ENCODE results near the gene BACH2. TPM values are rescaled to one million over a fixed set of nuclear protein-coding genes. Genes with fewer than 3 reads are reported as not detected.
A peak's percentile ranks its signal among the peaks of the same experiment; 100 is the strongest.

The BACH2 gene
- total RNA-seq, result 1 to 10 TPM; 5.2 to 5.7 TPM

DNA sequence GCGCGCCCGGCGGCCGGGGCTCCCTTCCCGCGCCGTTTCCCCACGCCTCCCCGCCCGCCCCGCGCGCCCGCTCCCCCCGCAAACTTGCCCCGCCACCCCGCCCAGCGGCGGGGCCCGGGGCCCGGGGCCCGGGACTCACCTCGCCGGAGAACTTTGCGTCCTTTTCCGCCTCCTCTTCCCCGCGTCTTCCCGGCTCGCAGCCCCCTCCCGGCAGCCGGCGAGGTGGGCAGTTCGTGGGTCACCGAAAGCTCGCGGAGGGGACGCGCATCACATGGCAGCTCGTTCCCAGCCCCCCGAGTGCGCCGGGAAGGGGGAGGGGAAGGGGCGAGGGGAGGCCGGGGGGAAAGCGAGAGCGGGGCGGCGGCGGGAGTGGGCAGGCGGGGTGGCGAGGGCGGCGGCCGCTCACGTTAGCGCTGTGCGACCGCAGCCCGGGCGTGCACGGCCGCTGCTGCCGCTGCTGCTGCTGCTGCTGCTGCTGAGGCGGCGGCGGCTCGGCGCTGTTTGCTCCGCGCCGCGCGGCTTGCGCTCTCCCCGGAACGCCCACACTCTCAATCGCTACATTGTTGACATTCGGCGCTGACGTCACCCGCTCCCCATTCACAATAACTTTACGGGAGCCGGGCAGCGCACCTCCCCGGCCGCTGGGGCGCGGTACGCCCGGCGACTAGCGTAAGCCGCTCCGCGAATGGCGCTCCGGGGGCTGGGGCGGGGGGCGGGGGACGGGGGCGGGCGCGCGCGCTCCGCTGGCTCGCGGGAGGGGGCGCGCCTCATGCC is at the start of gene BACH2:
Gene BACH2 (minus strand): TSS at position 503 of the 774 bp plus-strand sequence. CDS start 287,999 bp downstream, outside the sequence.
- peak; percentile 73 for TF ChIP-seq POLR2A (IDR thresholded peaks at IDR 0.05)
- TF ChIP-seq POLR2AphosphoS5 (IDR thresholded peaks at IDR 0.05), result peak; percentile 81
- TF ChIP-seq, protein P1, sequence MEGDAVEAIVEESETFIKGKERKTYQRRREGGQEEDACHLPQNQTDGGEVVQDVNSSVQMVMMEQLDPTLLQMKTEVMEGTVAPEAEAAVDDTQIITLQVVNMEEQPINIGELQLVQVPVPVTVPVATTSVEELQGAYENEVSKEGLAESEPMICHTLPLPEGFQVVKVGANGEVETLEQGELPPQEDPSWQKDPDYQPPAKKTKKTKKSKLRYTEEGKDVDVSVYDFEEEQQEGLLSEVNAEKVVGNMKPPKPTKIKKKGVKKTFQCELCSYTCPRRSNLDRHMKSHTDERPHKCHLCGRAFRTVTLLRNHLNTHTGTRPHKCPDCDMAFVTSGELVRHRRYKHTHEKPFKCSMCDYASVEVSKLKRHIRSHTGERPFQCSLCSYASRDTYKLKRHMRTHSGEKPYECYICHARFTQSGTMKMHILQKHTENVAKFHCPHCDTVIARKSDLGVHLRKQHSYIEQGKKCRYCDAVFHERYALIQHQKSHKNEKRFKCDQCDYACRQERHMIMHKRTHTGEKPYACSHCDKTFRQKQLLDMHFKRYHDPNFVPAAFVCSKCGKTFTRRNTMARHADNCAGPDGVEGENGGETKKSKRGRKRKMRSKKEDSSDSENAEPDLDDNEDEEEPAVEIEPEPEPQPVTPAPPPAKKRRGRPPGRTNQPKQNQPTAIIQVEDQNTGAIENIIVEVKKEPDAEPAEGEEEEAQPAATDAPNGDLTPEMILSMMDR (IDR thresholded peaks at IDR 0.05), result peak in 3 of 4 experiments; percentile 6 to 54 (median 23)
- H3K9me3 ChIP-seq, result no peaks in the 10 kb centered on the region
- H3K4me3 ChIP-seq, result peak within 1 kb of the TSS; percentile 77 to 89
- no peaks in the 10 kb centered on the region for H3K4me1 ChIP-seq (replicated peaks)
- no peaks in the 10 kb centered on the region for H3K36me3 ChIP-seq
- under 1% methylated on average over 64 of the region's 112 CpGs for WGBS
- H3K27ac ChIP-seq, result peak within 1 kb of the TSS; percentile 88 to 92
- intact Hi-C loops (cut with DNase I), result loop anchor here (2.0 to 10.0 kb wide), 7 partner anchors 71 to 352 kb away; no protein-coding TSS in a partner anchor
- no peaks in the 10 kb centered on the region for H3K27me3 ChIP-seq (replicated peaks; ENCODE audit: insufficient read depth)
- DNase-seq (ENCODE audit: low spot score), result peak; percentile 95

DNA sequence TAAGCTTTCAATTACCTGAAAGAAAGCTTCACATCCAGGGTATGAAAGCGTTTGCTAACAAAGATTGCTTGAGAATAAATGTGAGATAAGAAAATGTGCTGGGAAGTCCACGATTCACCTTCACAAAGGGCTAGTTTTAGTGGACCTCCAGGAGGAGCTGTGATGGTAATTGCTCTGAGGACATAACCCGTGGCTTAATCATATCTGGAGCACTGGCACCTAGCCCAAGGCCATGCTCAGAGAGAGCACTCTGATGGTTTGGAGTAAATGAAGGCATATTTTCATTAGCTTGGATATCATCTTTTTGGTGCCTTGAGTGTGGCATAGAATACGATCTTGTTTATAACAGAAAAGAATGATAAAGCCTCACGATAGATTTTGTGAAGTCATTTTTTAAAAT is 46.9 kb upstream of the BACH2 start:
- H3K27me3 ChIP-seq (replicated peaks; ENCODE audit: insufficient read depth), result no peaks in the 10 kb centered on the region
- no peak overlapping the region for H3K4me3 ChIP-seq
- TF ChIP-seq POLR2A (IDR thresholded peaks at IDR 0.05) (no peak), POLR2AphosphoS5 (IDR thresholded peaks at IDR 0.05) (no peak)
- TF ChIP-seq, protein P1 (IDR thresholded peaks at IDR 0.05), result no peak
- no peaks in the 10 kb centered on the region for H3K4me1 ChIP-seq (replicated peaks)
- no peaks in the 10 kb centered on the region for H3K36me3 ChIP-seq
- DNase-seq (ENCODE audit: low spot score), result no peak
- WGBS, result 56% methylated on average over 5 of the region's 5 CpGs
- no peaks in the 10 kb centered on the region for H3K9me3 ChIP-seq
- H3K27ac ChIP-seq, result no peak overlapping the region
- intact Hi-C loops (cut with DNase I), result no loop called here

DNA sequence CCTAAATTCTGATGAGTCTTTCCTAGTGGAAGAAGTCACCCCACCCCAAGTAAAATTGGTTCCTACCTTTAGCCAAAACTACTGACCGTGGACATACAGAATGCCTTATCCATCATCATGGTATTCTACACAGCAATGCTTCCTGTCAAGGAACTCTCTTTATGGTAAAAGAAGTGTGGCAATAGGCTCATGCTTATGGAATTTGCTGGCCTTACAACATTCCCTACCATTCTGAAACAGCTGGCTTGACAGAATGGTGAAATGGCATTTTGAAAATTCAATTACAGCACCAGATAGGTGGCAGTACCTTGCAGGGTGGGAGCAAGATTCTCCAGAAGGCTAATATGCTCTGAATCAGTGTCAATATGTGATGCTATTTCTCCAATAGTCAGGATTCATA is 41.8 kb upstream of the BACH2 start:
- TF ChIP-seq POLR2A (IDR thresholded peaks at IDR 0.05) (no peak), POLR2AphosphoS5 (IDR thresholded peaks at IDR 0.05) (no peak)
- TF ChIP-seq, protein P1 (IDR thresholded peaks at IDR 0.05), result no peak
- Histone ChIP-seq H3K4me3 (no peak overlapping the region), H3K27ac (no peak overlapping the region), H3K9me3 (no peaks in the 10 kb centered on the region), H3K36me3 (no peaks in the 10 kb centered on the region), H3K4me1 (replicated peaks) (no peaks in the 10 kb centered on the region), H3K27me3 (replicated peaks; ENCODE audit: insufficient read depth) (no peaks in the 10 kb centered on the region)
- 100% methylated on average over 1 of the region's 1 CpG for WGBS
- intact Hi-C loops (cut with DNase I), result no loop called here
- DNase-seq (ENCODE audit: low spot score), result no peak

DNA sequence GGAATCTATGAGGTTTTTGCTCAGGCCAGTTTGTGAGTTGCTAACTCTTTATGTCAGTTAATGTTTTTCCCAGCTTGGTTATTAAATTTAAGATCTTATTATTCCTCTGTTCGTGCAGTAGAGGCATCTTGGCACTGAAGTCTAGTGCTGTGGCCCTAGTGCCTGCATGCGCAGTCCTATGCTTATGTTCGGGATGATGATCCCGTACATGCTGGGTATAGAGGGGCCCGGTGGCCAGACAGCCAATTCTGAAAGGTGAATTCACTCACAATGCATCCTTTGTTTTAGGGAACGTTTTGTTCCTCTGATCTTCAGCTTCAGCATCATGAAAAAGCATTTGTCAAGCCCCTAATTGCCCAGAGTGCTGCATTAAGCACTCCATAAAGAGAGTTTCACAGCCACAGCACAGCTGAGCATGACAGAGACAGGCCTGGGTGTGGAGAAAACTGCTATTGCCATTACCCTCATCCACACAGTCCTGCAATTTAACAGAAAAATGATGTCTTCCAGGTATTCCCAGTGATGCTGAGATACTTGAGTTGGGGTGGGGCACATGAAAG is 39.8 kb upstream of the BACH2 start:
- H3K4me1 ChIP-seq (replicated peaks), result no peaks in the 10 kb centered on the region
- no peak for DNase-seq (ENCODE audit: low spot score)
- H3K36me3 ChIP-seq, result no peaks in the 10 kb centered on the region
- no peaks in the 10 kb centered on the region for H3K9me3 ChIP-seq
- H3K27ac ChIP-seq, result no peak overlapping the region
- intact Hi-C loops (cut with DNase I), result no loop called here
- H3K27me3 ChIP-seq (replicated peaks; ENCODE audit: insufficient read depth), result no peaks in the 10 kb centered on the region
- TF ChIP-seq POLR2A (IDR thresholded peaks at IDR 0.05), result no peak
- no peak for TF ChIP-seq POLR2AphosphoS5 (IDR thresholded peaks at IDR 0.05)
- TF ChIP-seq, protein P1 (IDR thresholded peaks at IDR 0.05), result no peak
- WGBS, result 47% methylated on average over 6 of the region's 6 CpGs
- no peak overlapping the region for H3K4me3 ChIP-seq
